ENCODE results near the gene CHRM2. TPM values are rescaled to one million over a fixed set of nuclear protein-coding genes. Genes with fewer than 3 reads are reported as not detected.

The CHRM2 gene
- total and polyA plus RNA-seq, 2 experiments from 2014 or later, result 0.21 to 0.35 TPM

- H2AFZ ChIP-seq, result no peak overlapping the region
- H3F3A ChIP-seq (replicated peaks; ENCODE audit: low read depth), result no peaks in the 10 kb centered on the region
- H3K4me1 ChIP-seq (ENCODE audit: insufficient read depth), result peaks cover 16% of the 10 kb centered on the region
- H4K20me1 ChIP-seq (replicated peaks; ENCODE audit: insufficient read depth), result no peaks in the 10 kb centered on the region
- no peak overlapping the region for H3K4me2 ChIP-seq
- no peaks in the 10 kb centered on the region for H3K27me3 ChIP-seq (ENCODE audit: insufficient read depth)
- H3K36me3 ChIP-seq (ENCODE audit: insufficient read depth), result no peaks in the 10 kb centered on the region
- H3K27me3 Mint-ChIP-seq (ENCODE audit: insufficient read depth, low read depth, poor library complexity), result peaks cover 2% of the 10 kb centered on the region
- H3K27ac ChIP-seq (ENCODE audit: low read depth), result no peak overlapping the region
- no peak overlapping the region for H3K4me3 ChIP-seq
- DNase-seq (ENCODE audit: low spot score), result no peak
- H3K4me3 Mint-ChIP-seq, result no peak overlapping the region
- peaks cover 28% of the 10 kb centered on the region for H3K4me1 Mint-ChIP-seq
- H3K36me3 Mint-ChIP-seq (ENCODE audit: low read depth), result no peaks in the 10 kb centered on the region
- no peak for TF ChIP-seq STAT1 (IDR thresholded peaks at IDR 0.05; ENCODE audit: unreplicated experiment)
- no peak for TF ChIP-seq EZH2 (IDR thresholded peaks at IDR 0.05; ENCODE audit: low read depth, unreplicated experiment)
- TF ChIP-seq CTCF (conservative IDR thresholded peaks at IDR 0.05; ENCODE audit: low read depth in 2 of 2), result no peak
- no peak for TF ChIP-seq REST (IDR thresholded peaks at IDR 0.05; ENCODE audit: unreplicated experiment)
- no peak for TF ChIP-seq ZNF114 (CRISPR knock-in tag; IDR thresholded peaks at IDR 0.05)
- no peak for TF ChIP-seq CREB1 (CRISPR knock-in tag; IDR thresholded peaks at IDR 0.05; ENCODE audit: low read depth)
- no peak for TF ChIP-seq ETS1 (IDR thresholded peaks at IDR 0.05)
- TF ChIP-seq POLR2AphosphoS5 (IDR thresholded peaks at IDR 0.05; ENCODE audit: low read depth), result no peak
- TF ChIP-seq NANOG (IDR thresholded peaks at IDR 0.05; ENCODE audit: borderline replicate concordance), result no peak
- TF ChIP-seq JUNB (IDR thresholded peaks at IDR 0.05; ENCODE audit: unreplicated experiment), result no peak
- no peak overlapping the region for H3K27ac Mint-ChIP-seq
- H3K79me2 ChIP-seq (replicated peaks; ENCODE audit: insufficient read depth), result no peaks in the 10 kb centered on the region
- no peaks in the 10 kb centered on the region for H3K9me3 Mint-ChIP-seq
- ATAC-seq, result no peak
- H3K9me2 ChIP-seq (ENCODE audit: insufficient read depth), result no peaks in the 10 kb centered on the region
Observed at GRCh38 chr7:136884492-136884891, 16.0 kb downstream of the CHRM2 start.

GRCh38 chr7:136887317-136887716 is 18.9 kb downstream of the CHRM2 start:
- H3K4me3 Mint-ChIP-seq, result no peak overlapping the region
- Histone ChIP-seq H3K4me1 (ENCODE audit: insufficient read depth) (peaks cover 14% of the 10 kb centered on the region), H3K4me2 (no peak overlapping the region), H3K27ac (ENCODE audit: low read depth) (no peak overlapping the region), H2AFZ (no peak overlapping the region), H3K36me3 (ENCODE audit: insufficient read depth) (no peaks in the 10 kb centered on the region), H3K4me3 (no peak overlapping the region), H3F3A (replicated peaks; ENCODE audit: low read depth) (no peaks in the 10 kb centered on the region), H3K9me2 (ENCODE audit: insufficient read depth) (no peaks in the 10 kb centered on the region), H3K27me3 (ENCODE audit: insufficient read depth) (no peaks in the 10 kb centered on the region), H3K79me2 (replicated peaks; ENCODE audit: insufficient read depth) (no peaks in the 10 kb centered on the region), H4K20me1 (replicated peaks; ENCODE audit: insufficient read depth) (no peaks in the 10 kb centered on the region)
- DNase-seq (ENCODE audit: low spot score) (no peak), ATAC-seq (no peak)
- no peaks in the 10 kb centered on the region for H3K9me3 Mint-ChIP-seq
- H3K36me3 Mint-ChIP-seq (ENCODE audit: low read depth), result peaks cover 1% of the 10 kb centered on the region; the same call in 1 of the 3 replicates
- no peak overlapping the region for H3K27ac Mint-ChIP-seq
- peaks cover 2% of the 10 kb centered on the region for H3K27me3 Mint-ChIP-seq (ENCODE audit: insufficient read depth, low read depth, poor library complexity)
- H3K4me1 Mint-ChIP-seq, result peaks cover 24% of the 10 kb centered on the region
- TF ChIP-seq POLR2AphosphoS5 (IDR thresholded peaks at IDR 0.05; ENCODE audit: low read depth) (no peak), STAT1 (IDR thresholded peaks at IDR 0.05; ENCODE audit: unreplicated experiment) (no peak), ZNF114 (CRISPR knock-in tag; IDR thresholded peaks at IDR 0.05) (no peak), ZNF331 (CRISPR knock-in tag; IDR thresholded peaks at IDR 0.05; ENCODE audit: low read depth) (no peak), EZH2 (IDR thresholded peaks at IDR 0.05; ENCODE audit: low read depth, unreplicated experiment) (no peak), NANOG (IDR thresholded peaks at IDR 0.05; ENCODE audit: borderline replicate concordance) (no peak), ETS1 (IDR thresholded peaks at IDR 0.05) (no peak)
